Measurements from ENCODE around the gene PPP4R3A. TPM values are rescaled to one million over a fixed set of nuclear protein-coding genes. Genes with fewer than 3 reads are reported as not detected.

Gene PPP4R3A
- total and polyA plus RNA-seq, 2 of the 4 experiments (the other 2 are of a cell fraction), result 28.2 to 28.9 TPM

- Histone ChIP-seq H2AFZ (replicated peaks; ENCODE audit: low read length, poor library complexity) (no peak overlapping the region), H3K18ac (ENCODE audit: low read depth, low read length) (no peak overlapping the region), H2BK5ac (ENCODE audit: low read depth, low read length, poor library complexity, severe bottlenecking) (no peak overlapping the region), H2AK9ac (replicated peaks; ENCODE audit: low read depth, low read length, poor library complexity) (no peak overlapping the region), H4K5ac (ENCODE audit: low read depth, low read length) (no peak overlapping the region), H3K36me3 (ENCODE audit: control insufficient read depth, insufficient read depth, low read length) (no peaks in the 10 kb centered on the region), H3K9me3 (ENCODE audit: control insufficient read depth, insufficient read depth, low read length) (no peaks in the 10 kb centered on the region), H3K4ac (ENCODE audit: low read depth, low read length) (no peak overlapping the region), H3K23ac (ENCODE audit: low read depth, low read length) (no peak overlapping the region), H3K4me3 (ENCODE audit: insufficient read depth, low read depth, low read length) (no peak overlapping the region), H2BK15ac (ENCODE audit: low read depth, low read length) (no peak overlapping the region), H3K4me2 (ENCODE audit: low read depth, low read length) (no peak overlapping the region), H3K9ac (ENCODE audit: low read depth, low read length) (no peak overlapping the region), H3K27ac (ENCODE audit: insufficient read depth, low read length) (no peak overlapping the region), H3K79me1 (ENCODE audit: low read depth in 1 of 2, low read length in 2 of 2) (no peaks in the 10 kb centered on the region), H3K4me1 (ENCODE audit: control insufficient read depth, insufficient read depth, low read length) (no peaks in the 10 kb centered on the region), H4K8ac (ENCODE audit: low read depth in 2 of 2, low read length in 2 of 2) (no peak overlapping the region), H2AK5ac (ENCODE audit: low read depth, low read length) (no peak overlapping the region), H3K14ac (replicated peaks; ENCODE audit: low read depth, low read length) (no peak overlapping the region), H4K20me1 (ENCODE audit: insufficient read depth, low read length) (no peaks in the 10 kb centered on the region), H3K27me3 (ENCODE audit: control insufficient read depth, insufficient read depth, low read length) (no peaks in the 10 kb centered on the region), H2BK20ac (ENCODE audit: low read depth, low read length) (no peak overlapping the region), H3K56ac (ENCODE audit: extremely low read depth, insufficient read depth, low read length) (no peak overlapping the region), H2BK120ac (ENCODE audit: low read depth, low read length) (no peak overlapping the region), H3K9me1 (ENCODE audit: insufficient read depth, low read length) (no peaks in the 10 kb centered on the region), H4K91ac (ENCODE audit: insufficient read depth, low read depth, low read length) (no peak overlapping the region)
- in situ Hi-C loops (cut with MboI; ENCODE audit: low sequenced_read_pairs), result no loop called here
- dilution Hi-C loops (cut with HindIII; ENCODE audit: low sequenced_read_pairs, unreplicated experiment), result no loop called here
- ChIA-PET POLR2A (ENCODE audit: unreplicated experiment) (no interaction called here), CTCF (no interaction called here)
- no peak for ATAC-seq (ENCODE audit: low read depth)
- intact Hi-C loops (cut with micrococcal nuclease), result no loop called here
- TF ChIP-seq SMC3 (IDR thresholded peaks at IDR 0.05; ENCODE audit: low read depth, low read length), result no peak
- TF ChIP-seq CEBPB (IDR thresholded peaks at IDR 0.05; ENCODE audit: low read depth, low read length), result no peak
- TF ChIP-seq, protein P1, sequence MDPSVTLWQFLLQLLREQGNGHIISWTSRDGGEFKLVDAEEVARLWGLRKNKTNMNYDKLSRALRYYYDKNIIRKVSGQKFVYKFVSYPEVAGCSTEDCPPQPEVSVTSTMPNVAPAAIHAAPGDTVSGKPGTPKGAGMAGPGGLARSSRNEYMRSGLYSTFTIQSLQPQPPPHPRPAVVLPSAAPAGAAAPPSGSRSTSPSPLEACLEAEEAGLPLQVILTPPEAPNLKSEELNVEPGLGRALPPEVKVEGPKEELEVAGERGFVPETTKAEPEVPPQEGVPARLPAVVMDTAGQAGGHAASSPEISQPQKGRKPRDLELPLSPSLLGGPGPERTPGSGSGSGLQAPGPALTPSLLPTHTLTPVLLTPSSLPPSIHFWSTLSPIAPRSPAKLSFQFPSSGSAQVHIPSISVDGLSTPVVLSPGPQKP (IDR thresholded peaks at IDR 0.05; ENCODE audit: borderline replicate concordance, low read depth, low read length), result no peak
- no peak for TF ChIP-seq BHLHE40 (IDR thresholded peaks at IDR 0.05; ENCODE audit: low read depth, low read length)
- no peak for TF ChIP-seq MAFK (IDR thresholded peaks at IDR 0.05; ENCODE audit: low read depth, low read length)
- TF ChIP-seq FOS (IDR thresholded peaks at IDR 0.05; ENCODE audit: low read depth, low read length), result no peak
- TF ChIP-seq, protein P2, sequence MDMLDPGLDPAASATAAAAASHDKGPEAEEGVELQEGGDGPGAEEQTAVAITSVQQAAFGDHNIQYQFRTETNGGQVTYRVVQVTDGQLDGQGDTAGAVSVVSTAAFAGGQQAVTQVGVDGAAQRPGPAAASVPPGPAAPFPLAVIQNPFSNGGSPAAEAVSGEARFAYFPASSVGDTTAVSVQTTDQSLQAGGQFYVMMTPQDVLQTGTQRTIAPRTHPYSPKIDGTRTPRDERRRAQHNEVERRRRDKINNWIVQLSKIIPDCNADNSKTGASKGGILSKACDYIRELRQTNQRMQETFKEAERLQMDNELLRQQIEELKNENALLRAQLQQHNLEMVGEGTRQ (IDR thresholded peaks at IDR 0.05; ENCODE audit: low read depth, low read length), result no peak
- no peak for TF ChIP-seq POLR2A (IDR thresholded peaks at IDR 0.05; ENCODE audit: low read depth, low read length)
- no peak for TF ChIP-seq MXI1 (IDR thresholded peaks at IDR 0.05; ENCODE audit: borderline replicate concordance, low read depth, low read length)
- TF ChIP-seq RAD21 (IDR thresholded peaks at IDR 0.05; ENCODE audit: low read length), result no peak
- DNase-seq, result no peak
- BruUV-seq (replicated peaks), result no TSS peak
Measured at GRCh38 chr14:91545204-91545603, 35.1 kb upstream of the PPP4R3A start.

Data from IMR-90 (cell line).